ENCODE measurements around the gene LSM6. TPM values are rescaled to one million over a fixed set of nuclear protein-coding genes. Genes with fewer than 3 reads are reported as not detected.

Gene LSM6
- total RNA-seq, 1 experiment from 2014 or later = 28.0 TPM

- in situ Hi-C loops (cut with HindIII; ENCODE audit: low pct_unique_long_range_greater_than_20kb, low sequenced_read_pairs) = no loop called here
- DNase-seq (ENCODE audit: low read depth, low spot score) = no peak
Observed at GRCh38 chr4:146232131-146232722, 56.7 kb downstream of the LSM6 start.

GRCh38 chr4:146235654-146236177 is 60.2 kb downstream of the LSM6 start:
- in situ Hi-C loops (cut with HindIII; ENCODE audit: low pct_unique_long_range_greater_than_20kb, low sequenced_read_pairs) = no loop called here
- no peak for DNase-seq (ENCODE audit: low read depth, low spot score)

GRCh38 chr4:146236216-146236615 is 60.7 kb downstream of the LSM6 start:
- DNase-seq (ENCODE audit: low read depth, low spot score) = no peak
- in situ Hi-C loops (cut with HindIII; ENCODE audit: low pct_unique_long_range_greater_than_20kb, low sequenced_read_pairs) = no loop called here

GRCh38 chr4:146237092-146237491 is 61.6 kb downstream of the LSM6 start:
- in situ Hi-C loops (cut with HindIII; ENCODE audit: low pct_unique_long_range_greater_than_20kb, low sequenced_read_pairs) = no loop called here
- no peak for DNase-seq (ENCODE audit: low read depth, low spot score)

GRCh38 chr4:146238107-146238506 is 62.6 kb downstream of the LSM6 start:
- in situ Hi-C loops (cut with HindIII; ENCODE audit: low pct_unique_long_range_greater_than_20kb, low sequenced_read_pairs) = no loop called here

More at GRCh38 chr4:146238107-146238506, 62.6 kb downstream of the LSM6 start:
- no peak for DNase-seq (ENCODE audit: low read depth, low spot score)

Other genes with a start within 250 kb of the LSM6 start
- gene ZNF827, start 236.9 kb upstream of the LSM6 start, total RNA-seq (2014; rRNA removed; shearing (Covaris generic)) = 5.8 and 5.9 TPM in 2 replicates
- gene REELD1, start 38.8 kb downstream of the LSM6 start, total RNA-seq (2014; rRNA removed; shearing (Covaris generic)) = not detected in 2 replicates